Esophagus (tissue), 2 donors: ENCODE results near the gene GRIN1. TPM values are rescaled to one million over a fixed set of nuclear protein-coding genes. Genes with fewer than 3 reads are reported as not detected.

Experiments used
- H3K27ac ChIP-seq, 2 donors: one replicate each; pipeline ENCODE4 v1.5.1; 2013; ENCODE audit warnings: low read depth in 2 of 2, mild to moderate bottlenecking in 2 of 2, inconsistent platforms in 1 of 2, low read length in 1 of 2, moderate library complexity in 1 of 2
- H3K27me3 ChIP-seq, 2 donors: one replicate each; pipeline ENCODE4 v1.6.1; 2013; ENCODE audit warnings: low read length in 2 of 2, control low read depth in 1 of 2, mild to moderate bottlenecking in 1 of 2; ENCODE audit not compliant: insufficient read depth in 2 of 2, control insufficient read depth in 1 of 2
- H3K36me3 ChIP-seq, 2 donors: one replicate each; pipeline ENCODE4 v1.6.1; 2013; ENCODE audit warnings: low read length in 1 of 2; ENCODE audit not compliant: control insufficient read depth in 2 of 2, insufficient read depth in 2 of 2
- H3K4me1 ChIP-seq, 2 donors: one replicate each; pipeline ENCODE4 v1.6.1; 2013; ENCODE audit warnings: low read length in 1 of 2; ENCODE audit not compliant: control insufficient read depth in 2 of 2, insufficient read depth in 2 of 2
- H3K4me3 ChIP-seq, 2 donors: one replicate each; pipeline ENCODE4 v1.5.1; 2013; ENCODE audit warnings: low read length in 2 of 2, mild to moderate bottlenecking in 2 of 2, low read depth in 1 of 2, moderate library complexity in 1 of 2
- H3K9me3 ChIP-seq, 2 donors: one replicate each; pipeline ENCODE4 v1.6.1; 2013; ENCODE audit warnings: mild to moderate bottlenecking in 2 of 2, low read depth in 1 of 2, low read length in 1 of 2, moderate library complexity in 1 of 2; ENCODE audit not compliant: control insufficient read depth in 2 of 2, insufficient read depth in 1 of 2
- WGBS, 2 donors: extraction: QIAGEN DNeasy Blood & Tissue Kit; methylation state at CpG; one replicate each; pipeline ENCODE4 v1.1.7; 2013; 5-methylcytosine and 5-hydroxymethylcytosine counted together
- polyA plus RNA-seq, 2 donors: library from polyadenylated mRNA; stranded (reverse); fragments of 200-250 nt; gene quantifications; one replicate each; pipeline ENCODE4 v1.2.3, GENCODE V29; 2013
- donor health status: healthy with polysubstance abuse.
- donor health status: Bipolar disorder and iron deficiency.

Gene GRIN1
- polyA plus RNA-seq = under 1 TPM; 0.06 to 0.14 TPM

DNA sequence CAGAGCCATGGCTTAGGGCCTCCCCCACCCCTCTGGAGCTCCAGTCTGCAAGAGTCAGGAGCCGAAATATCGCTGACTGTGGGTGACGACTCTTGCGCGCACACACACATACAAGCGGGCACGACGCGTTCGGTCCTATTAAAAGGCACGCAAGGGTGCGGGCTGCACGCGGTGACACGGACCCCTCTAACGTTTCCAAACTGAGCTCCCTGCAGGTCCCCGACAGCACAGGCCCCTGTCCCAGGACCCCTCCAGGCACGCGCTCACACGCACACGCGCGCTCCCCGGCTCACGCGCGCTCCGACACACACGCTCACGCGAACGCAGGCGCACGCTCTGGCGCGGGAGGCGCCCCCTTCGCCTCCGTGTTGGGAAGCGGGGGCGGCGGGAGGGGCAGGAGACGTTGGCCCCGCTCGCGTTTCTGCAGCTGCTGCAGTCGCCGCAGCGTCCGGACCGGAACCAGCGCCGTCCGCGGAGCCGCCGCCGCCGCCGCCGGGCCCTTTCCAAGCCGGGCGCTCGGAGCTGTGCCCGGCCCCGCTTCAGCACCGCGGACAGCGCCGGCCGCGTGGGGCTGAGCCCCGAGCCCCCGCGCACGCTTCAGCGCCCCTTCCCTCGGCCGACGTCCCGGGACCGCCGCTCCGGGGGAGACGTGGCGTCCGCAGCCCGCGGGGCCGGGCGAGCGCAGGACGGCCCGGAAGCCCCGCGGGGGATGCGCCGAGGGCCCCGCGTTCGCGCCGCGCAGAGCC lies at the start of gene GRIN1:
GRIN1 (plus strand) TSS at position 433 of the 746 bp plus-strand sequence. CDS start 333 bp downstream, outside the sequence.
- no peak within 1 kb of the TSS for H3K27ac ChIP-seq
- no peaks in the 10 kb centered on the region for H3K36me3 ChIP-seq
- peaks cover 9 to 10% of the 10 kb centered on the region in 2 donors for H3K4me1 ChIP-seq
- WGBS, 2 donors = 4 to 9% methylated on average over 66 to 104 of the region's 104 CpGs
- peak within 1 kb of the TSS in 1 of 2 donors; percentile 1 for H3K4me3 ChIP-seq
- peaks cover 0 to 7% of the 10 kb centered on the region in 2 donors for H3K9me3 ChIP-seq
- H3K27me3 ChIP-seq = peaks cover 0 to 29% of the 10 kb centered on the region in 2 donors

DNA sequence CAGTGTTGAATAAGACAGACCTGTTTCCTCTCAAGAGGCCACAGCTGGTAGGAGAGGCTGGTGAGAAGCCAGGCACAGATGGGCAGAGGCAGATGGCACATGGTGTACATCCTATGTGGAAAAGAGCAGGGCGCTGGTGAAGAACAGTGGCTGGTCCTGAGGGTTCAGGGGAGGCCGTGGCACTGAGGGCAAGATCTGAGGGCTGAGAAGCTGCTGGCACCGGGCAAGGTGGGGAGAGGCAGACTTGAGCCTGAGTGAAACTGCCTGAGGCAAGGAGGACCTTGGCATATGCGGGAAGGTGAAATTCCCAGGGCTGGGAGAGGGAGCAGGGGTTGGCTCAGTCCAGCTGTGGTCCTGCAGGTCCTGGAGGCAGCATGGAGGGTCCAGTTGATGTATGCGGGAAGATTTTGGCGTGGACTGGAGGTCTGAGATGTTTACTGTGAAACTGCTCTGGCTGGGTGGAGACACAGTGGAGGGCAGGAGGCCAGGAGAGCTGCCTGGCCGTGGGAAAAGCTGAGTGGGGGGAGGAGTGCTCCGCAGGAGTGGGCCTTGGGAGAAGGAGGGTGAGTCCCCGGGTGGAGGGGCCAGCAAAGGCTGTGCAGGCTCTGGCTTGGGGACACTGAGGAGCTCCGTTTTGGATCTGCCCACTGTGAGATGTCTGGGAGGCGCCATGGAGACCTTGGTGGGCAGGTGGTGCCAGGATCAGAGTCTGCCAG lies 49.6 kb upstream of the GRIN1 start:
- H3K36me3 ChIP-seq = peaks cover 0 to 11% of the 10 kb centered on the region in 2 donors

DNA sequence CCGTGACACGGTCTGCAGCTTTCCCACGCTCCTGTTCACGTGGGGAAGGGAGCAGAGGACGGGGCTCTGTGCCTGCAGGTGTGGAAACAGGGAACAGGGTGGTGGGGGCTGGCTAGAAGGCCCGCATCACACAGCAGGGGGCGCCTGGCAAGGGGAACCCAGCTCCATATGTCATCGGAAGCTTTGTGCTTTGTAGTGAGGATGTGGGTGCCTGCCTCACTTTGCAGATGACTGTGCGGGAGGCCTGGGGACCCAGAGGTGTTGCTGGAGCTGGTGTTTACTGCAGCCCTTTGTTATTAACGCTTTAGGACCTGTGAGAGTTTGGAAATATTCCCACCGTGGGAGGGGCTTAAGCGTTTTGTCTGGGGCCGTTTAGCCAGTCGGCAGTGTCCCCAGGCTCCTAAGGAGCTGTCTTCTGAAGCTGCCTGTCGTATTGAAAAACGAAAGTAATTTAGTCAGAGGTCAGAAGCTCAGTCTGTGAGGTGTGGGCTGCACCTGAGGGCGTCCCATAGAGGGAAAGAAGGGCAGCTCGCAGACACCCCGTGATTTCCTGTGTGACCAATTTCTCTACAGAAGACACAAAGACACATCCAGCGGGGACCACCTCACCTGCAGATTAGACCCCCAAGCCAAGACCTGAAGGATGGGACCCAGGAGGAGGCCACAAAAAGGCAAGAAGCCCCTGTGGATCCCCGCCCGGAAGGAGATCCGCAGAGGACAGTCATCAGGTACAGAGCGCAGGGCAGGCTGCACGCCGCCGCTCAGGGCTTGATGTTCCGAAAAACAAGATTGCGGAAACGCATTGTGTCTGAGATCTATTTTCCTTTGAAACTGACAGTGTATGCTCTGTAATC lies 43.1 kb upstream of the GRIN1 start:
- Histone ChIP-seq H3K9me3 (no peaks in the 10 kb centered on the region), H3K27me3 (no peaks in the 10 kb centered on the region), H3K36me3 (peaks cover 0 to 39% of the 10 kb centered on the region in 2 donors), H3K27ac (peak overlapping the region in 1 of 2 donors; percentile 53), H3K4me3 (no peak overlapping the region), H3K4me1 (no peaks in the 10 kb centered on the region)
- 68 to 73% methylated on average over 30 of the region's 30 CpGs for WGBS, 2 donors

More for the DNA sequence above, 49.6 kb upstream of the GRIN1 start:
- H3K9me3 ChIP-seq = no peaks in the 10 kb centered on the region
- 61 to 64% methylated on average over 11 of the region's 11 CpGs for WGBS, 2 donors
- no peak overlapping the region for H3K4me3 ChIP-seq
- no peaks in the 10 kb centered on the region for H3K27me3 ChIP-seq
- H3K4me1 ChIP-seq = peaks cover 0 to 22% of the 10 kb centered on the region in 2 donors
- H3K27ac ChIP-seq = peak overlapping the region; percentile 52 to 74

DNA sequence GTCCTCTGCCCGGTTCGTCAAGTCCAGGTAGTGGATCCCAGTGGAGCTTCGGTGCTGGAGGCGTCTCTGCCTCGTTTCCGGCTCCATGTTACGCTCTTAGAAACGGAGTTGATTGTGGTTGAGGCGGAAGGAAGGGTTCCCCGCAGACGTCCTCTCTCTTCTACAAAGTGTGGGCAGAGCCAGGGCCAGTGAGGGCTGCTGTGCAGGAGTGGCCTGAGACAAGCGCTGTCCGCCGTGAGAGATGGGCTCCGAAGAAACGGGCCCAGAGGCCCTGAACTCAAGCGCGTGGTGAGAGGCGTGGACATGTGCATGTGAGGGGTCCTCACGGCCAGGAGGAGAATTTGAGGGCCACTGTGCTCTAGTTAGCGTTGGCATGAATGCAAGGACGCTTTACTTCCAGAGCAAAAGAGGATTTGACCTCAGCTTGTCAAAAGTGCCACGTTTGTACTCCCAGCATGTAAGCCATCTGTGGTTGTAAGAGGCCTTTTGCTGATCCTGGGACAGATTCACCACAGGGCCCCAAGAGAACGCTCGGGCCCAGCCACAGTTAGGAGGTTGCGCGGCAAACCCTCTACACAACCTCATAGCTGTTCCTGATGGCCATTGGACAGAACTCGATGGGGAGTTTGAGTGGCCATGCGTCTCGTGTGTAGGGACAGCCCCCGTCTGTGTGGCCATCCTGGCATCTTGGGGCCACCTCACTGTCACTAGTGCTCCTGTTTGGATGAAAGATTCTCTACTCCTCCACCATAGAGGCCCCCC lies 42.0 kb upstream of the GRIN1 start:
- Histone ChIP-seq H3K4me3 (no peak overlapping the region), H3K9me3 (peaks cover 0 to 8% of the 10 kb centered on the region in 2 donors), H3K36me3 (peaks cover 1 to 46% of the 10 kb centered on the region in 2 donors), H3K4me1 (no peaks in the 10 kb centered on the region), H3K27ac (no peak overlapping the region), H3K27me3 (no peaks in the 10 kb centered on the region)
- 94% methylated on average over 31 of the region's 31 CpGs for WGBS, 2 donors

DNA sequence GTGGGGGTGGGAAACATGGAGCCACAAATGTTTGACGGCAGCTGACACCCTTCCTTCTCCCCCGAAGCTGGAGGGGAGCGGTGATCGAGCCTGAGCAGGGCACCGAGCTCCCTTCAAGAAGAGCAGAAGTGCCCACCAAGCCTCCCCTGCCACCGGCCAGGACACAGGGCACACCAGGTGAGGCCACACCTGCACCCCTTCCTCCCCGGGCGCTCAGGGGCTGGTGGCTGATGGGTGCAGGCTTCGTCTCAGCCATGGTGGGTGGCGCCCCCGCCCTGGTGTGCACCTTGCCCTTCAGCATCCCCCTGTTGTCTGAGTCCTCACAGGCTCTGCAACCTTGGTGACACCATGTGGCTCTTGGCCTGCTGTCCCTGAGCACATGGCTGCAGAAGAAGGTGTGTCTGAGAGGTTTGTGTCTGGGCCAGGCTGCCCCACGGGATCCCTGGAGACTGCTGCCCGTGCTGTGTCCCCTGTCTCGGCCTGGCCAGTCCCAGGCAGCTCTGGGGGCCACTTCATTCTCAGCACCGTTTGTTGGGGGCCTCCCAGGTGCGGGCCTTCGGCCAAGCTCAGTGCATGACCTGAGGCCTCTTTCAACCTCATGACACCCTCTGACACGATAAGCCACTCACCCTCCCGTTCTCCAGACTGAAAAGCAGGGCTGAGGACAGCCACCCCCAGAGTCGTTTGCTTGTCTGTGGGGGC lies 41.0 kb upstream of the GRIN1 start:
- Histone ChIP-seq H3K4me1 (no peaks in the 10 kb centered on the region), H3K4me3 (no peak overlapping the region), H3K36me3 (peaks cover 6 to 52% of the 10 kb centered on the region in 2 donors), H3K9me3 (peaks cover 0 to 18% of the 10 kb centered on the region in 2 donors), H3K27me3 (no peaks in the 10 kb centered on the region), H3K27ac (no peak overlapping the region)
- WGBS, 2 donors = 91 to 92% methylated on average over 20 of the region's 20 CpGs

DNA sequence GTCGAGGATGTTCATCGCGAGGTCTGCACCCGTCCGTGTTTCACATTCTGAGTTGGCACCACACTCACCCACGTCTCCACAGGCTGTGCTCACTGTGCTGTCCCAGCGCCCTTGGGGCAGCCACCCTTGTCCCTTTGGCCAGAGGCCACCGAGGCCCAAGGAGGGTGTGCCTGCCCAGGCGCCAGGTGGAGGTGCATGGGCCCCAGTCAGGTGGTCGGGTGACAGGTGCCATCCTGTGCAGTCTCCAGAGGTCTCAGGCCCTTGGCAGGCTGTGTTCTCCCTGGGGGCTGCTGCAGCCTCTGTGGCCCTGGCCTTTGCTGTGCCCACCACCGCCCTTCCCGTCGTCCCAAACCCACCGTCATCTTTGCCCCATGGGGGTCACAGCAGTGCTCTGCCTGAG lies 39.7 kb upstream of the GRIN1 start:
- peaks cover 10 to 63% of the 10 kb centered on the region in 2 donors for H3K36me3 ChIP-seq
- no peak overlapping the region for H3K4me3 ChIP-seq
- no peak overlapping the region for H3K27ac ChIP-seq
- no peaks in the 10 kb centered on the region for H3K4me1 ChIP-seq
- 92 to 96% methylated on average over 14 of the region's 14 CpGs for WGBS, 2 donors
- H3K9me3 ChIP-seq = peaks cover 0 to 18% of the 10 kb centered on the region in 2 donors
- no peaks in the 10 kb centered on the region for H3K27me3 ChIP-seq

DNA sequence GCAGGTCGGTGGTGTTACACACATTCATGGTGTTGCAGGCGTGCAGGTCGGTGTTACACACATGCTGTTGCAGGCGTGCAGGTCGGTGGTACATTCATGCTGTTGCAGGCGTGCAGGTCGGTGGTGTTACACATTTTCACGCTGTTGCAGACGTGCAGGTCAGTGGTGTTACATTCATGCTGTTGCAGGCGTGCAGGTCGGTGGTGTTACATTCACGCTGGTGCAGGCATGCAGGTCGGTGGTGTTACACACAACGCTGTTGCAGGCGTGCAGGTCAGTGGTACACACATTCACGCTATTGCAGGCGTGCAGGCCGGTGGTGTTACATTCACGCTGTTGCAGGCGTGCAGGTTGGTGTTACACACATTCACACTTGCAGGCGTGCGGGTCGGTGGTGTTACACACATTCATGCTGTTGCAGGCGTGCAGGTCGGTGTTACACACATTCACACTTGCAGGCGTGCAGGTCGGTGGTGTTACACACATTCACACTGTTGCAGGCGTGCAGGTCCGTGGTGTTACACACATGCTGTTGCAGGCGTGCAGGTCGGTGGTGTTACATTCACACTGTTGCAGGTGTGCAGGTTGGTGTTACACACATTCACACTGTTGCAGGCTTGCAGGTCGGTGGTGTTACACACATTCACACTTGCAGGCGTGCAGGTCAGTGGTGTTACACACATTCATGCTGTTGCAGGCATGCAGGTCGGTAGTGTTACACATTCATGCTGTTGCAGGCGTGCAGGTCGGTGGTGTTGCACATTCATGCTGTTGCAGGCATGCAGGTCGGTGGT lies 35.6 kb upstream of the GRIN1 start:
- Histone ChIP-seq H3K36me3 (peaks cover 19 to 79% of the 10 kb centered on the region in 2 donors), H3K9me3 (peaks cover 0 to 18% of the 10 kb centered on the region in 2 donors), H3K27ac (no peak overlapping the region), H3K27me3 (no peaks in the 10 kb centered on the region), H3K4me3 (no peak overlapping the region), H3K4me1 (peaks cover 0 to 4% of the 10 kb centered on the region in 2 donors)
- WGBS, 2 donors = 93% methylated on average over 37 of the region's 37 CpGs
